A549 treated with CORT108297 at 1 μM for 4 hours (cell line): Measurements from ENCODE around the gene SHISA8. TPM values are rescaled to one million over a fixed set of nuclear protein-coding genes. Genes with fewer than 3 reads are reported as not detected.

ENCODE experiments used
- total RNA-seq: library from RNA; stranded (reverse); fragments of 200-300 nt; extraction: Qiagen RNA extraction; gene quantifications from 5 replicates; pipeline ENCODE4 v1.2.3, GENCODE V29; 2022

The SHISA8 gene
- 0.16 to 0.33 TPM (median 0.18 TPM) in 4 of 5 replicates, not detected in the other for total RNA-seq

GRCh38 chr22:41915035-41915785, at the start of gene SHISA8:
SHISA8 (minus strand) TSS chr22:41915074; CDS start chr22:41914667, 407 bp downstream.

GRCh38 chr22:41951898-41952474, 37.1 kb upstream of the SHISA8 start, which contains the start of gene SMIM45:
SMIM45 (plus strand) TSS chr22:41952150.

GRCh38 chr22:41946629-41947423, 32.0 kb upstream of the SHISA8 start, which contains the start of gene CENPM:
CENPM (minus strand) TSS chr22:41947152; CDS start chr22:41947076, 76 bp downstream.

Other genes with a start within 250 kb of the SHISA8 start
- 105 to 205 TPM (median 180 TPM) in 5 replicates for gene SNU13, start 226.2 kb downstream of the SHISA8 start, total RNA-seq
- gene MEI1, start 215.6 kb downstream of the SHISA8 start, total RNA-seq, result 0.17 TPM in 1 of 5 replicates, not detected in the others
- gene CCDC134, start 114.4 kb downstream of the SHISA8 start, total RNA-seq, result 3.4 to 4.6 TPM (median 3.6 TPM) in 5 replicates
- gene SREBF2, start 82.0 kb downstream of the SHISA8 start, total RNA-seq, result 22.1 to 33.4 TPM (median 29.8 TPM) in 5 replicates
- 0.14 to 0.23 TPM (median 0.17 TPM) in 5 replicates for gene TNFRSF13C, start 11.7 kb upstream of the SHISA8 start, total RNA-seq
- 26.5 to 45.1 TPM (median 39.3 TPM) in 5 replicates for gene CENPM, start 32.1 kb upstream of the SHISA8 start, total RNA-seq
- gene SEPTIN3, start 54.4 kb upstream of the SHISA8 start, total RNA-seq, result 1.0 to 1.4 TPM (median 1.2 TPM) in 5 replicates
- 0.05 to 0.21 TPM (median 0.06 TPM) in 3 of 5 replicates, not detected in the others for gene WBP2NL, start 83.7 kb upstream of the SHISA8 start, total RNA-seq
- 5.8 to 7.7 TPM (median 7.5 TPM) in 5 replicates for gene NAGA, start 155.7 kb upstream of the SHISA8 start, total RNA-seq
- gene PHETA2, start 159.2 kb upstream of the SHISA8 start, total RNA-seq, result not detected in 5 replicates
- gene SMDT1, start 164.6 kb upstream of the SHISA8 start, total RNA-seq, result 22.1 to 46.6 TPM (median 40.1 TPM) in 5 replicates
- 62.9 to 68.3 TPM (median 67.0 TPM) in 5 replicates for gene NDUFA6, start 175.7 kb upstream of the SHISA8 start, total RNA-seq
- gene CYP2D6, start 215.7 kb upstream of the SHISA8 start, total RNA-seq, result 0.43 to 0.61 TPM (median 0.52 TPM) in 5 replicates